ENCODE data around the gene THAP8. TPM values are rescaled to one million over a fixed set of nuclear protein-coding genes. Genes with fewer than 3 reads are reported as not detected.

THAP8 gene
- total RNA-seq, 1 experiment from 2014 or later = 5.4 TPM

DNA sequence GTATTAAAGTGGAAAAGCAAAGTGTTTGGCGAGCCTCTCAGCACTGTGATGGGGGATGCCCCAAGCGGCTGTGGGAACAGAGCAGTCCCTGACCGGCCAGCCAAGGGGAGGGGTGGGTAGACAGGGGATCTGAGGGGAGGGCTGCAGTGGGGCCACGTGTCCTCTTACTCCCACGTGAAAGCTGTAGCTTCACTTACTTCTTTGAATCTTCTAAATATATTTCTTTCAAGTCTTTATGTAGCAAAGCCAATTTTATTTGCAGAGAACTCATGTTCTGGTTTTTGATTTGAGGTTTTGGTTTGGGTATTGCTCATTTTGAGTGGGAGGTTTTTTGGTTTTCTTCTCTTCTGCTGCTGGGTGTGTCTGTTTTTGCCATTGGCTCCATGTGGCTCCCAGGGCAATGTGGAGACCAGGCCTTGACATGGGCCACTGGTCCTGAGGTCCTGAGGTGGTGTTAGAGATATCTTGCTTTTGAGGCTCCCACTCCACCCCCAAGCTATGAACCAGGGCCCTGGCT, 39.1 kb upstream of the THAP8 start:
- Histone ChIP-seq H2BK20ac (ENCODE audit: low read depth, low read length, poor library complexity, severe bottlenecking) (no peak overlapping the region), H4K91ac (ENCODE audit: insufficient read length, low read depth, low read length) (no peak overlapping the region), H2BK12ac (ENCODE audit: insufficient read length, low read depth, low read length) (no peak overlapping the region), H4K8ac (replicated peaks; ENCODE audit: insufficient read length, low read depth, low read length) (no peak overlapping the region), H3T11ph (ENCODE audit: low read length) (no peak overlapping the region), H3K23me2 (ENCODE audit: insufficient read length, low read depth, low read length, poor library complexity, severe bottlenecking) (no peaks in the 10 kb centered on the region), H4K5ac (ENCODE audit: insufficient read length, low read depth, low read length) (no peak overlapping the region), H2BK120ac (ENCODE audit: low read depth, low read length, poor library complexity, severe bottlenecking) (no peak overlapping the region), H3K9ac (ENCODE audit: extremely low read depth, insufficient read length, low read length) (no peak overlapping the region), H3K79me2 (ENCODE audit: insufficient read depth, low read length) (no peaks in the 10 kb centered on the region), H3K27ac (ENCODE audit: insufficient read length, low read depth, low read length) (no peak overlapping the region), H3K56ac (ENCODE audit: insufficient read length, low read depth, low read length) (no peak overlapping the region), H4K20me1 (ENCODE audit: control insufficient read depth, insufficient read depth, insufficient read length) (no peaks in the 10 kb centered on the region), H3K4me1 (ENCODE audit: insufficient read depth, low read length) (no peaks in the 10 kb centered on the region), H3K9me3 (ENCODE audit: control insufficient read depth, low read depth, low read length) (no peaks in the 10 kb centered on the region), H2AFZ (ENCODE audit: low read length) (no peak overlapping the region), H3K18ac (ENCODE audit: insufficient read length, low read depth, low read length) (no peak overlapping the region), H2BK15ac (ENCODE audit: low read depth, low read length) (no peak overlapping the region), H3K4ac (ENCODE audit: low read depth, low read length) (no peak overlapping the region), H3K14ac (ENCODE audit: insufficient read depth, low read length) (no peak overlapping the region), H3K79me1 (ENCODE audit: insufficient read depth, low read depth, low read length, poor library complexity, severe bottlenecking) (no peaks in the 10 kb centered on the region), H3K23ac (ENCODE audit: insufficient read length, low read depth, low read length) (no peak overlapping the region), H2AK5ac (ENCODE audit: insufficient read length, low read length) (no peak overlapping the region), H3K4me2 (ENCODE audit: insufficient read depth, insufficient read length, low read length) (no peak overlapping the region), H2BK5ac (ENCODE audit: insufficient read length, low read length) (no peak overlapping the region), H3K27me3 (ENCODE audit: insufficient read depth, low read length) (no peaks in the 10 kb centered on the region)
- Mint-ChIP-seq H3K4me3 (no peak overlapping the region), H3K9me3 (no peaks in the 10 kb centered on the region), H3K4me1 (no peaks in the 10 kb centered on the region), H3K27me3 (ENCODE audit: low read depth) (no peaks in the 10 kb centered on the region), H3K36me3 (ENCODE audit: insufficient read depth in 1 of 3, low read depth in 3 of 3) (peaks cover 48 to 83% (median 64%) of the 10 kb centered on the region in 3 experiments), H3K27ac (no peak overlapping the region)
- TF ChIP-seq, protein P1, sequence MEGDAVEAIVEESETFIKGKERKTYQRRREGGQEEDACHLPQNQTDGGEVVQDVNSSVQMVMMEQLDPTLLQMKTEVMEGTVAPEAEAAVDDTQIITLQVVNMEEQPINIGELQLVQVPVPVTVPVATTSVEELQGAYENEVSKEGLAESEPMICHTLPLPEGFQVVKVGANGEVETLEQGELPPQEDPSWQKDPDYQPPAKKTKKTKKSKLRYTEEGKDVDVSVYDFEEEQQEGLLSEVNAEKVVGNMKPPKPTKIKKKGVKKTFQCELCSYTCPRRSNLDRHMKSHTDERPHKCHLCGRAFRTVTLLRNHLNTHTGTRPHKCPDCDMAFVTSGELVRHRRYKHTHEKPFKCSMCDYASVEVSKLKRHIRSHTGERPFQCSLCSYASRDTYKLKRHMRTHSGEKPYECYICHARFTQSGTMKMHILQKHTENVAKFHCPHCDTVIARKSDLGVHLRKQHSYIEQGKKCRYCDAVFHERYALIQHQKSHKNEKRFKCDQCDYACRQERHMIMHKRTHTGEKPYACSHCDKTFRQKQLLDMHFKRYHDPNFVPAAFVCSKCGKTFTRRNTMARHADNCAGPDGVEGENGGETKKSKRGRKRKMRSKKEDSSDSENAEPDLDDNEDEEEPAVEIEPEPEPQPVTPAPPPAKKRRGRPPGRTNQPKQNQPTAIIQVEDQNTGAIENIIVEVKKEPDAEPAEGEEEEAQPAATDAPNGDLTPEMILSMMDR (conservative IDR thresholded peaks at IDR 0.05) = no peak
- no CpG with 5 or more reads among the region's 5 CpGs for WGBS (ENCODE audit: extremely low coverage, insufficient read length, low lambda C conversion rate)
- no peak for DNase-seq
